Fibroblast of pulmonary artery (primary cell): ENCODE results near the gene SLC43A2.

Experiments
- DNase-seq: peaks from one replicate; pipeline ENCODE4 v3.0.0-alpha.2; 2010; ENCODE audit warnings: low read depth
- H3K4me3 ChIP-seq: replicated peaks from 2 replicates; pipeline ENCODE4 v1.5.1; 2011; ENCODE audit warnings: low read depth, mild to moderate bottlenecking, control low read depth, low read length, moderate library complexity
- CTCF ChIP-seq: IDR thresholded peaks from 2 replicates; pipeline ENCODE4 v1.5.1; 2011; ENCODE audit warnings: mild to moderate bottlenecking, control low read depth, low read length, inconsistent platforms; ENCODE audit errors: missing control alignments

The SLC43A2 gene

DNA sequence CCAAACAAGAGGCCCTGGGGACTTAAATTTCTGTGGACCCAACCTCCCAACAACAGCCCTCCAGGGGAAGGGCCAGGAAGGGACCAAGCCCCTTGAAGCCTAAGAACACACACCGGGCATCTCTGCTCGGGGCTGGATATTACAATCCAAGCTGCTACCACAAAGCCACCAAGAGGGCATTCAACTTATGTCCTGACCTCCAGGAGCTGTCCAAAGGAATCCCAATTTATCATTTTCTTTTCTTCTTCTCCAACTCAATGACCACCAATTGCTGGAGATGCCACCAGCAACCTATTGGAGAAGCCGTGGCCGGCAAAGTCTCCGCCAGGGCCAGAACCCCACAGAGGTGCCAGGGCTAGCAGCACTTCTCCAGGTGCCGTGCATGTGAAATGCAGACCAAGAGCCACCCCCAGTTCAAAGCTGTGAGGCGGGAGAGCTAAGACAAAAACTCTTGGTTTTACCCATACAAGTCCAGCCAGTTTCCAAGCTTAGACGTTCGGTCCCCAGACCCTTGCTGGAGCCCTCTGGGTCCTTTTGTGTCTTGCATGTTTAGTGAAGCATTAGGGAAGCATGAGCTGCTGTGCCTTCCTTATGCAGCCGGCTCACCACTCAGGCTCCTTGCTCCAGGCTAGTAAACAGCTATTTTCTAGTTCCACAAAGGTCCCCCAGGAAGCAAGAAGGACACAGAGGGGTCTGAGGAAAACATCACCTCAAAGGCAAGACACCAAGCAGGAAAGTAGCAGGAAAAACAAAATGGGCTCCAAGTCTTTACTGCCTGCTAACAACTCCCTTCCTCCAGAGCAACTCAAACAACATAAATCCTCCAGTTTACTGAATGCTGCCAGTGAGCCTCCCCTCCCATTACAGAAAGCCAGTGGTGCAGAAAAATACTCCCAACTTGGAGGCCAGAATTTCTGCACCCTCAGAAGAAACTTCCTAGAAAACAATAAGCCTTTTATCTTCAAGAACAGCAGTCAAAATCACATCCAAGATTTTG, 69.3 kb downstream of the SLC43A2 start:
- TF ChIP-seq CTCF, result no peak
- DNase-seq, result no peak
- no peak overlapping the region for H3K4me3 ChIP-seq

DNA sequence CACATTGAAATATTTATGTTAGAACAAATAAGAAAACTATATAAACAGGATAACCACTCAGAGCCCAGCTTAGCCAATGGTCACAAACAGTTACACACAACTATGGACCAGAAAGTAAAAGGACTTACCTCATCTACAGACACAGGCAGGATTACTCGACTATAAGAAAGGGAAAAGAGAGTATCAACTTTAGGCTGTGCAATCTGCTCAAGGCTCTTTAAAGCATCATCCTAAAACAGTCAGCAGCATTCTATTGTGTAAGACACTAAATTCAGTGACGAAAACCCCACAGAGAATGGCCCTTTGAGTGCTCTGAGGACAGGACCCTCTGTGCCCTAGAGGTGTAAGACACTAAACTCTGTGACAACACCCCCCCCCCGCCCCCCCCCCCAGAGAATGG, 70.2 kb downstream of the SLC43A2 start:
- TF ChIP-seq CTCF, result no peak
- DNase-seq, result no peak
- H3K4me3 ChIP-seq, result no peak overlapping the region

- TF ChIP-seq CTCF, result no peak
- H3K4me3 ChIP-seq, result no peak overlapping the region
- DNase-seq, result peak; percentile 53
Measured at GRCh38 chr17:1557355-1558095, 71.1 kb downstream of the SLC43A2 start.

- no peak for TF ChIP-seq CTCF
- no peak overlapping the region for H3K4me3 ChIP-seq
- DNase-seq, result no peak
Measured at GRCh38 chr17:1555651-1556471, 72.8 kb downstream of the SLC43A2 start.

GRCh38 chr17:1554751-1555540, 73.7 kb downstream of the SLC43A2 start:
- no peak for DNase-seq
- no peak for TF ChIP-seq CTCF
- no peak overlapping the region for H3K4me3 ChIP-seq
